ENCODE data around the gene MAP3K7CL. TPM values are rescaled to one million over a fixed set of nuclear protein-coding genes. Genes with fewer than 3 reads are reported as not detected.

Gene MAP3K7CL
- total RNA-seq, 2 donors from 2014 or later = 1.3 TPM; not detected in 1

- Histone ChIP-seq H3K4me1 (ENCODE audit: control insufficient read depth, insufficient read depth, low read length) (no peaks in the 10 kb centered on the region), H3K27ac (ENCODE audit: low read depth, low read length) (no peak overlapping the region), H3K9me3 (ENCODE audit: control insufficient read depth, low read length) (no peaks in the 10 kb centered on the region), H3K36me3 (ENCODE audit: control insufficient read depth, insufficient read depth, low read length) (no peaks in the 10 kb centered on the region), H3K4me3 (ENCODE audit: low read length) (no peak overlapping the region), H3K9ac (ENCODE audit: extremely low read depth, low read length, poor library complexity, severe bottlenecking) (no peak overlapping the region), H3K27me3 (ENCODE audit: control insufficient read depth, insufficient read depth, low read length, poor library complexity, severe bottlenecking) (no peaks in the 10 kb centered on the region)
- DNase-seq = no peak
- WGBS, 2 experiments (ENCODE audit: insufficient coverage in 1 of 2, insufficient read length in 1 of 2) = 94% methylated on average over 2 of the region's 2 CpGs; no CpG with 5 or more reads in 1 of the 2 experiments
- peaks cover 12% of the 10 kb centered on the region for H3K4me1 Mint-ChIP-seq
- no peak overlapping the region for H3K27ac Mint-ChIP-seq
- TF ChIP-seq, protein P1, sequence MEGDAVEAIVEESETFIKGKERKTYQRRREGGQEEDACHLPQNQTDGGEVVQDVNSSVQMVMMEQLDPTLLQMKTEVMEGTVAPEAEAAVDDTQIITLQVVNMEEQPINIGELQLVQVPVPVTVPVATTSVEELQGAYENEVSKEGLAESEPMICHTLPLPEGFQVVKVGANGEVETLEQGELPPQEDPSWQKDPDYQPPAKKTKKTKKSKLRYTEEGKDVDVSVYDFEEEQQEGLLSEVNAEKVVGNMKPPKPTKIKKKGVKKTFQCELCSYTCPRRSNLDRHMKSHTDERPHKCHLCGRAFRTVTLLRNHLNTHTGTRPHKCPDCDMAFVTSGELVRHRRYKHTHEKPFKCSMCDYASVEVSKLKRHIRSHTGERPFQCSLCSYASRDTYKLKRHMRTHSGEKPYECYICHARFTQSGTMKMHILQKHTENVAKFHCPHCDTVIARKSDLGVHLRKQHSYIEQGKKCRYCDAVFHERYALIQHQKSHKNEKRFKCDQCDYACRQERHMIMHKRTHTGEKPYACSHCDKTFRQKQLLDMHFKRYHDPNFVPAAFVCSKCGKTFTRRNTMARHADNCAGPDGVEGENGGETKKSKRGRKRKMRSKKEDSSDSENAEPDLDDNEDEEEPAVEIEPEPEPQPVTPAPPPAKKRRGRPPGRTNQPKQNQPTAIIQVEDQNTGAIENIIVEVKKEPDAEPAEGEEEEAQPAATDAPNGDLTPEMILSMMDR (conservative IDR thresholded peaks at IDR 0.05) = no peak
- no peak overlapping the region for H3K4me3 Mint-ChIP-seq
- H3K9me3 Mint-ChIP-seq = no peaks in the 10 kb centered on the region
- H3K36me3 Mint-ChIP-seq (ENCODE audit: low read depth) = no peaks in the 10 kb centered on the region
- no peaks in the 10 kb centered on the region for H3K27me3 Mint-ChIP-seq (ENCODE audit: insufficient read depth)
Measured at GRCh38 chr21:29084372-29084771, 46.1 kb upstream of the MAP3K7CL start.

- Mint-ChIP-seq H3K4me1 (peaks cover 12% of the 10 kb centered on the region), H3K36me3 (ENCODE audit: low read depth) (no peaks in the 10 kb centered on the region), H3K27ac (no peak overlapping the region), H3K4me3 (no peak overlapping the region), H3K9me3 (no peaks in the 10 kb centered on the region), H3K27me3 (ENCODE audit: insufficient read depth) (no peaks in the 10 kb centered on the region)
- no peaks in the 10 kb centered on the region for H3K4me1 ChIP-seq (ENCODE audit: control insufficient read depth, insufficient read depth, low read length)
- H3K4me3 ChIP-seq (ENCODE audit: low read length) = no peak overlapping the region
- H3K9ac ChIP-seq (ENCODE audit: extremely low read depth, low read length, poor library complexity, severe bottlenecking) = no peak overlapping the region
- no peak for DNase-seq
- no peaks in the 10 kb centered on the region for H3K36me3 ChIP-seq (ENCODE audit: control insufficient read depth, insufficient read depth, low read length)
- TF ChIP-seq, protein P1 (conservative IDR thresholded peaks at IDR 0.05) = no peak
- 91% methylated on average over 7 of the region's 8 CpGs; no CpG with 5 or more reads in 1 of the 2 experiments for WGBS, 2 experiments (ENCODE audit: insufficient coverage in 1 of 2, insufficient read length in 1 of 2)
- H3K27ac ChIP-seq (ENCODE audit: low read depth, low read length) = no peak overlapping the region
- no peaks in the 10 kb centered on the region for H3K27me3 ChIP-seq (ENCODE audit: control insufficient read depth, insufficient read depth, low read length, poor library complexity, severe bottlenecking)
- no peaks in the 10 kb centered on the region for H3K9me3 ChIP-seq (ENCODE audit: control insufficient read depth, low read length)
Measured at GRCh38 chr21:29085106-29085752, 45.2 kb upstream of the MAP3K7CL start.

GRCh38 chr21:29091033-29091432, 39.4 kb upstream of the MAP3K7CL start:
- Mint-ChIP-seq H3K9me3 (no peaks in the 10 kb centered on the region), H3K4me3 (no peak overlapping the region), H3K36me3 (ENCODE audit: low read depth) (no peaks in the 10 kb centered on the region), H3K4me1 (peaks cover 7% of the 10 kb centered on the region), H3K27ac (no peak overlapping the region), H3K27me3 (ENCODE audit: insufficient read depth) (no peaks in the 10 kb centered on the region)
- Histone ChIP-seq H3K9me3 (ENCODE audit: control insufficient read depth, low read length) (no peaks in the 10 kb centered on the region), H3K4me3 (ENCODE audit: low read length) (no peak overlapping the region), H3K27me3 (ENCODE audit: control insufficient read depth, insufficient read depth, low read length, poor library complexity, severe bottlenecking) (no peaks in the 10 kb centered on the region), H3K27ac (ENCODE audit: low read depth, low read length) (no peak overlapping the region), H3K4me1 (ENCODE audit: control insufficient read depth, insufficient read depth, low read length) (no peaks in the 10 kb centered on the region), H3K9ac (ENCODE audit: extremely low read depth, low read length, poor library complexity, severe bottlenecking) (no peak overlapping the region), H3K36me3 (ENCODE audit: control insufficient read depth, insufficient read depth, low read length) (no peaks in the 10 kb centered on the region)
- TF ChIP-seq, protein P1 (conservative IDR thresholded peaks at IDR 0.05) = no peak
- 83 to 89% methylated on average over 1 of the region's 1 CpG for WGBS, 2 experiments (ENCODE audit: insufficient coverage in 1 of 2, insufficient read length in 1 of 2)
- DNase-seq = no peak

Measured in endodermal cell (in vitro differentiated cells).